ENCODE data around the gene NDUFB10.

Gene NDUFB10

GRCh38 chr16:1916640-1916990 is 42.7 kb upstream of the NDUFB10 start:
- peaks cover 37% of the 10 kb centered on the region for H3K27me3 ChIP-seq (ENCODE audit: insufficient read depth, poor library complexity, severe bottlenecking)
- peaks cover 8% of the 10 kb centered on the region for H3K4me1 ChIP-seq (ENCODE audit: insufficient read depth, poor library complexity, severe bottlenecking)
- H3K9me3 ChIP-seq (ENCODE audit: severe bottlenecking) = no peaks in the 10 kb centered on the region
- H3K27ac ChIP-seq (ENCODE audit: poor library complexity, severe bottlenecking) = no peak overlapping the region
- no peaks in the 10 kb centered on the region for H3K36me3 ChIP-seq (ENCODE audit: low read depth)
- no peak for ATAC-seq (ENCODE audit: low read depth)
- TF ChIP-seq CTCF (IDR thresholded peaks at IDR 0.05; ENCODE audit: poor library complexity, severe bottlenecking) = no peak
- DNase-seq (ENCODE audit: low spot score) = no peak
- no peak overlapping the region for H3K4me3 ChIP-seq (ENCODE audit: severe bottlenecking)

- Histone ChIP-seq H3K27me3 (ENCODE audit: insufficient read depth, poor library complexity, severe bottlenecking) (peaks cover 37% of the 10 kb centered on the region), H3K36me3 (ENCODE audit: low read depth) (no peaks in the 10 kb centered on the region), H3K4me1 (ENCODE audit: insufficient read depth, poor library complexity, severe bottlenecking) (peaks cover 8% of the 10 kb centered on the region), H3K27ac (ENCODE audit: poor library complexity, severe bottlenecking) (no peak overlapping the region), H3K9me3 (ENCODE audit: severe bottlenecking) (no peaks in the 10 kb centered on the region), H3K4me3 (ENCODE audit: severe bottlenecking) (no peak overlapping the region)
- no peak for DNase-seq (ENCODE audit: low spot score)
- TF ChIP-seq CTCF (IDR thresholded peaks at IDR 0.05; ENCODE audit: poor library complexity, severe bottlenecking) = no peak
- ATAC-seq (ENCODE audit: low read depth) = no peak
Observed at GRCh38 chr16:1917056-1917664, 42.2 kb upstream of the NDUFB10 start.

- H3K4me1 ChIP-seq (ENCODE audit: insufficient read depth, poor library complexity, severe bottlenecking) = peaks cover 8% of the 10 kb centered on the region
Observed at GRCh38 chr16:1917665-1918350, 41.5 kb upstream of the NDUFB10 start.

GRCh38 chr16:1918351-1919326 is 40.7 kb upstream of the NDUFB10 start, which contains the start of gene HS3ST6:
HS3ST6 (minus strand) TSS chr16:1918415; CDS start chr16:1918323, 92 bp downstream.
- Histone ChIP-seq H3K27ac (ENCODE audit: poor library complexity, severe bottlenecking) (no peak within 1 kb of the TSS), H3K4me3 (ENCODE audit: severe bottlenecking) (no peak within 1 kb of the TSS), H3K4me1 (ENCODE audit: insufficient read depth, poor library complexity, severe bottlenecking) (peaks cover 7% of the 10 kb centered on the region), H3K27me3 (ENCODE audit: insufficient read depth, poor library complexity, severe bottlenecking) (peaks cover 37% of the 10 kb centered on the region), H3K36me3 (ENCODE audit: low read depth) (no peaks in the 10 kb centered on the region), H3K9me3 (ENCODE audit: severe bottlenecking) (no peaks in the 10 kb centered on the region)
- no peak for TF ChIP-seq CTCF (IDR thresholded peaks at IDR 0.05; ENCODE audit: poor library complexity, severe bottlenecking)
- ATAC-seq (ENCODE audit: low read depth) = 0 out of 3 replicates have a peak, but pooled peaks have one; percentile 6
- DNase-seq (ENCODE audit: low spot score) = no peak

More at GRCh38 chr16:1917665-1918350, 41.5 kb upstream of the NDUFB10 start:
- Histone ChIP-seq H3K27me3 (ENCODE audit: insufficient read depth, poor library complexity, severe bottlenecking) (peaks cover 37% of the 10 kb centered on the region), H3K36me3 (ENCODE audit: low read depth) (no peaks in the 10 kb centered on the region), H3K27ac (ENCODE audit: poor library complexity, severe bottlenecking) (no peak overlapping the region), H3K9me3 (ENCODE audit: severe bottlenecking) (no peaks in the 10 kb centered on the region), H3K4me3 (ENCODE audit: severe bottlenecking) (no peak overlapping the region)
- no peak for DNase-seq (ENCODE audit: low spot score)
- ATAC-seq (ENCODE audit: low read depth) = no peak
- no peak for TF ChIP-seq CTCF (IDR thresholded peaks at IDR 0.05; ENCODE audit: poor library complexity, severe bottlenecking)

Data from RWPE2 (cell line).